ENCODE data around the gene CCDC106.

The CCDC106 gene

GRCh38 chr19:55644842-55645511 is 3.0 kb upstream of the CCDC106 start:
- no peak for TF ChIP-seq CTCF (IDR thresholded peaks at IDR 0.05; ENCODE audit: control insufficient read depth, insufficient read depth, low read depth, low read length, missing control alignments)
- DNase-seq (ENCODE audit: low read depth) = no peak
- peak overlapping the region; percentile 78 for H3K4me3 ChIP-seq (ENCODE audit: control insufficient read depth, low read depth, low read length)

GRCh38 chr19:55645512-55645881 is 2.5 kb upstream of the CCDC106 start:
- no peak for TF ChIP-seq CTCF (IDR thresholded peaks at IDR 0.05; ENCODE audit: control insufficient read depth, insufficient read depth, low read depth, low read length, missing control alignments)
- no peak for DNase-seq (ENCODE audit: low read depth)
- H3K4me3 ChIP-seq (ENCODE audit: control insufficient read depth, low read depth, low read length) = no peak overlapping the region

- no peak for DNase-seq (ENCODE audit: low read depth)
Measured at GRCh38 chr19:55646889-55647731, 902 bp upstream of the CCDC106 start.

DNA sequence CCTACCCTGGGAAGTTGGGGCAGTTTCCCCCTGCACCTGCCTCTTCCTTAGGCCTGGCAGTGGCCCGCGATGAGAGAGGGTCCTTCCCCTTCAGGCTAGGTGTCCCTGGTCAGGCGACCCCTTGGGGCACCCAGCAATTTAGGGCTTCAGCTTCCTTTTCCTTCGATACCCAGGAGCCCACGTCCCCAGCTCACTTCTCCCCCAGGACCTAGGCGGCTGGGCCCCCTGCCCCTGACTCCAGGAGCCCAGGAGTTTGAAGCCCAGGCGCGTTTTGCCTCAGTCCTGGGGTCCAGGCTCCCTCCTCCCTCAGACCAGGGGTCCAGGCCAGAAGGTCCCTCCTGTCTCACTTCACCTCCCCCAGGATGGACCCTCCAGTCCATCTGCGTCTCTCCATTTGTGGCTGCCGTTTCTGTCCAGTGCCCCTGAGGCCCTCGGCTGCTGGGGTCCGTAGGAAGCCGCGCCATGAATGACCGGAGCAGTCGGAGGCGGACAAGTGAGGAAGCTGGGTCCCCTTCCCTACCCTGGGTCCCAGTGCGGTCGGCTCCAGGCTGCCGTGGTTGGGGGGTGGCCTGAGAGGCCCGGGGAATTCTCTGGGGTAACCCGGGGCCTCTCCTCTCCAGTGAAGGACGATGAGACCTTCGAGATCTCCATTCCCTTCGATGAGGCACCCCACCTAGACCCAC is 714 bp downstream of the CCDC106 start:
- no peak for DNase-seq (ENCODE audit: low read depth)
- TF ChIP-seq CTCF (IDR thresholded peaks at IDR 0.05; ENCODE audit: control insufficient read depth, insufficient read depth, low read depth, low read length, missing control alignments) = no peak
- peak overlapping the region; percentile 55 for H3K4me3 ChIP-seq (ENCODE audit: control insufficient read depth, low read depth, low read length)

More at GRCh38 chr19:55646889-55647731, 902 bp upstream of the CCDC106 start:
- H3K4me3 ChIP-seq (ENCODE audit: control insufficient read depth, low read depth, low read length) = peak overlapping the region; percentile 55
- no peak for TF ChIP-seq CTCF (IDR thresholded peaks at IDR 0.05; ENCODE audit: control insufficient read depth, insufficient read depth, low read depth, low read length, missing control alignments)

DNA sequence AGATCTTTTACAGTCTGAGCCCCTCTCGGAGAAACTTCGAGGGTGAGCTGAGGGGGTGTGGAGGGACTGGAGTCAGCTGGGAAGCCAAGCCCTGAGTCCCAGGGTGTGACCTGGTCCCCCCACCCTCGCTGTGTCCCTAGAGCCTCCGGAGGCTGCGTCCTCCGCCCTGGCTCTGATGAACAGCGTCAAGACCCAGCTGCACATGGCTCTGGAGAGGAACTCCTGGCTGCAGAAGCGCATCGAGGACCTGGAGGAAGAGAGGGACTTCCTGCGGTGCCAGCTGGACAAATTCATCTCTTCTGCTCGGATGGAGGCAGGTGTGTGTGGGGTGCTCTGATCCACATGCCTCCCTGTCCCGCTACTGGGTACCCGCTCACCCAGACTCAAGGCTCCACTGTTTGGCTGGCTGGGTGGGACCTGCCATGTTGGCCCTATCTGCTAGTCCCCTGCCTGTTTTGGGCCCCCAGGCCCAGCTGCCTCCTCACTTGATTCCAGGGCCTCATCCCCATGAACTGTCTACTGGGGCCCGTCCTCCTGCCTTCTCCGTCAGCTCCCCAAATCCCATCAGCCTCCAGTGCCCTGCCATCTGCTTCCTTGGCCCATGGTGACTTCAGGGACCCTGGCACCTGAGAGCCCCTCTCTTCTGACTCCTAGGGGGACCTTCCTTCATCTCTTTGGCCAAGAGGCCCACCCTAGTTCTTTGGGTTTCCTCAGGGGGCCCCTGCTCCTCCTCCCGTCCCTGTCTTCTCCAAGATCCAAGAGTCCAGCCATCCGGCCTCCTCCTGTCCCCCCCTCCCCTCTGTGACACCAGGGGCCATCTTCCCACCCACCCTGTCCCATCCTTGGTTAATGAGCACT is 1.5 kb downstream of the CCDC106 start:
- H3K4me3 ChIP-seq (ENCODE audit: control insufficient read depth, low read depth, low read length) = no peak overlapping the region
- DNase-seq (ENCODE audit: low read depth) = no peak
- TF ChIP-seq CTCF (IDR thresholded peaks at IDR 0.05; ENCODE audit: control insufficient read depth, insufficient read depth, low read depth, low read length, missing control alignments) = no peak

DNA sequence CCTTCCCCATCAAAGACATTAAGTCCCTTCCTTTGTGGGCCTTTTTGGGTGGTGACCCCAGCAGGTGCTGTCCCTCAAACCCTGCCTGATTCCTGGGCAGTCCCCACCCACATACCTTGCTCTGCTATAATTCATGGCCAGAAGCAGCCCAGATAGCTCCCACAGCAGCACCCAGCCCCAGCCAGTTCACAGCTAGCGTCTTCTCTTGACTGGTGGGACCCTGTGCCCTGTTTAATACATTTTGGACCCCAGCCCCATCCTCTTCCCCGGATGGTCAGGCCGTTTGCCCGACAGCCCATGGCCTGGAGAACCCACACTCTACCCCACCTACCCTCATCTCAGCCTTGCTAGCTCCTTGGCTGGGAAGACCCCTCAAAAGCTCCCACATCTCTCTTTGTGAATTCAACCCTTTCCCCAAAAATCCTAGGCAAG is 2.1 kb downstream of the CCDC106 start:
- no peak overlapping the region for H3K4me3 ChIP-seq (ENCODE audit: control insufficient read depth, low read depth, low read length)
- TF ChIP-seq CTCF (IDR thresholded peaks at IDR 0.05; ENCODE audit: control insufficient read depth, insufficient read depth, low read depth, low read length, missing control alignments) = no peak
- no peak for DNase-seq (ENCODE audit: low read depth)

All from AG09309 (cell line).